Bronchial epithelial cell (primary cell): ENCODE results near the gene ANKS1B. TPM values are rescaled to one million over a fixed set of nuclear protein-coding genes. Genes with fewer than 3 reads are reported as not detected.
A peak's percentile ranks its signal among the peaks of the same experiment; 100 is the strongest.

ENCODE experiments used
- DNase-seq: peaks from one replicate; pipeline ENCODE4 v3.0.0-alpha.2; 2010; ENCODE audit warnings: low read depth
- FAIRE-seq: peaks from 2 replicates; lab custom pipeline; 2011; peaks lifted over from hg19 to GRCh38; lab: Jason Lieb, UNC
- H3K27me3 ChIP-seq: 2 replicates; pipeline ENCODE4 v1.5.1; 2011; ENCODE audit warnings: low read length; ENCODE audit not compliant: control insufficient read depth, insufficient read depth
- H3K36me3 ChIP-seq: 2 replicates; pipeline ENCODE4 v1.5.1; 2011; ENCODE audit warnings: low read length; ENCODE audit not compliant: control insufficient read depth, insufficient read depth
- H3K4me3 ChIP-seq: 2 replicates; pipeline ENCODE4 v1.5.1; 2011; ENCODE audit warnings: mild to moderate bottlenecking, low read depth, low read length, control low read depth
- CTCF ChIP-seq: IDR thresholded peaks from 2 replicates; pipeline ENCODE4 v1.5.1; 2011; ENCODE audit warnings: mild to moderate bottlenecking, moderate library complexity, low read length, control low read depth, inconsistent platforms; ENCODE audit not compliant: insufficient read depth, severe bottlenecking
- total RNA-seq: library from RNA; depleted of rRNA; stranded (reverse); fragments of >200 nt; gene quantifications from 2 replicates; pipeline ENCODE4 v1.2.1, GENCODE V29; 2014

The ANKS1B gene
- total RNA-seq, 1 donor from 2014 or later: 0.26 TPM

GRCh38 chr12:99824900-99825542 is 159.7 kb downstream of the ANKS1B start:
- Histone ChIP-seq H3K36me3 (no peaks in the 10 kb centered on the region), H3K4me3 (no peak overlapping the region), H3K27me3 (no peaks in the 10 kb centered on the region)
- no peak for FAIRE-seq
- DNase-seq: no peak
- TF ChIP-seq CTCF: no peak

- Histone ChIP-seq H3K4me3 (no peak overlapping the region), H3K36me3 (no peaks in the 10 kb centered on the region), H3K27me3 (no peaks in the 10 kb centered on the region)
- FAIRE-seq (no peak), DNase-seq (no peak)
- no peak for TF ChIP-seq CTCF
Observed at GRCh38 chr12:99822273-99822672, 162.5 kb downstream of the ANKS1B start.

DNA sequence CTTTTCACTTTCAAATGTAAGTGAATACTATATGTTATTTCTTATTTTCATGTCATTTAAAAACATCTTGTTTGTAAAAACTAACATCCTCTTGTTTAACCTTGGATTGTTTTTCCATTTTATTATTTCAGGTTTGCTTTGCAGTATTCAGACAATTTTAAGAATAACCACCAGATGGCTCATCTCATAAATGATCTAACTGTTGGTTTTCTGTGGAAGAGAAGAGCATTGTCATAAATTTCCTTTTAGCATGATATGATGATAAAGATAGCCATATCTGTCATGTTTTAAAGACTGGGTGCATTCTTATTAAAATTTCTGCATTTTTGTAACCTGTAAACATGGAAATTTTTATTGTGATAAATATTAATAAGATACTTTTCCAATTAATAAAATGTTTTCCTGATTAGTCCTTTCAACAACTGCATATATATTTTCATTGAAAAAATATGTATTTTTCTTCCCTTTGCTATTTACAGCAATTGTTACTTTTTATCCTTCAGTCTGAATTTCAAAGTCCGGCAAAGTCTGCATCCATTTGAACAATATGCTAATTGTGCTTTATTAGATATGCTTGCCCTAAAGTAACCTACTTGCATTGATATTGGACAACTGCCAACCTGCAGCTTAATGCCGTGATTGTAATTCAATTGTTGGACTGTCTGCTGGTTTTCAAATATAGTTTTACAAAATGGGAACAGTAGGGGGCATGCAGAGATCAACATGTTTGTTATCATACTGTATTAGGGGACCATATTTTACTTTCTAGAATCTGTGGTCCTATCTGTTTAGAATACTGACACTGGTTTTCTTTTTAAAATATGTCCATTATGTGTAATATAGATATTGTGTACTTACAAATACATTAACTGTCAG is 173.8 kb downstream of the ANKS1B start:
- Histone ChIP-seq H3K4me3 (no peak overlapping the region), H3K27me3 (no peaks in the 10 kb centered on the region), H3K36me3 (no peaks in the 10 kb centered on the region)
- DNase-seq (peak; percentile 31), FAIRE-seq (no peak)
- peak; percentile 5 for TF ChIP-seq CTCF

DNA sequence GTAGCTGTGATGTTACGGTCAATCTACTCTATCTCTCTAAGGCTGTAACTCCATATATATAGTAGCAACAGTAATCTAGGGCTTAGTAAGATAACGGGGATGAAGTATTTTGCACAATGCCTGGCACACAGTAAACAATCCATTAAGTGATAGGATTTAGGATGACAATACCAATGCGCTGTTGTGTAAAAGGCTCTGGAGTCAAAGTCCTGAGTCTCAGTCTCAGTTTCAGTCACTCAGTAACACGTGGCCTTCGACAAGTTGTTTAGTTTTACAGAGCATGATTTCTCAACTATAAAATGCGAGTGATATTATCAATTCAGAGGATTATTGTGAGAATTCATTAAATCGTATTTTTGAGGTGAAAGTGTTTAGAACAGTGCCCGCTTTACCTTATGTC is 174.8 kb downstream of the ANKS1B start:
- FAIRE-seq (no peak), DNase-seq (no peak)
- Histone ChIP-seq H3K27me3 (no peaks in the 10 kb centered on the region), H3K36me3 (no peaks in the 10 kb centered on the region), H3K4me3 (no peak overlapping the region)
- TF ChIP-seq CTCF: no peak

GRCh38 chr12:99806304-99806703 is 178.4 kb downstream of the ANKS1B start:
- H3K27me3 ChIP-seq: no peaks in the 10 kb centered on the region
- H3K36me3 ChIP-seq: no peaks in the 10 kb centered on the region
- no peak for TF ChIP-seq CTCF
- DNase-seq (no peak), FAIRE-seq (no peak)
- no peak overlapping the region for H3K4me3 ChIP-seq
